GM12892 (cell line): ENCODE data around the gene SMNDC1. TPM values are rescaled to one million over a fixed set of nuclear protein-coding genes. Genes with fewer than 3 reads are reported as not detected.

Experiments
- DNase-seq: peaks from one replicate; pipeline ENCODE4 v3.0.0; 2011; ENCODE audit not compliant: insufficient read length
- FAIRE-seq: peaks from 2 replicates; lab custom pipeline; 2011; peaks lifted over from hg19 to GRCh38; lab: Jason Lieb, UNC
- POLR2A ChIP-seq: IDR thresholded peaks from 2 replicates; pipeline ENCODE4 v1.6.1; 2011; ENCODE audit warnings: low read depth, low read length, control low read depth
- POLR2AphosphoS5 ChIP-seq: IDR thresholded peaks from 2 replicates; pipeline ENCODE4 v1.6.1; 2011; ENCODE audit warnings: low read depth, low read length, control low read depth
- TAF1 ChIP-seq: IDR thresholded peaks from 2 replicates; pipeline ENCODE4 v1.6.1; 2011; ENCODE audit warnings: low read depth, mild to moderate bottlenecking, control low read depth, low read length, borderline replicate concordance
- polyA plus RNA-seq: library from polyadenylated mRNA; unstranded; fragments of >200 nt; gene quantifications from one replicate; pipeline ENCODE4 v1.2.1, GENCODE V29; 2012; ENCODE audit warnings: missing spikeins, inconsistent platforms; ENCODE audit not compliant: missing spikeins

Gene SMNDC1
- polyA plus RNA-seq: 30.7 TPM

GRCh38 chr10:110304780-110305421 lies at the start of gene SMNDC1:
SMNDC1 (minus strand) TSS chr10:110304920; CDS start chr10:110303587, 1,333 bp downstream.
- TF ChIP-seq POLR2AphosphoS5 (peak; percentile 92), POLR2A (peak; percentile 93), TAF1 (peak; percentile 87; the same call in 1 of the 2 replicates)
- peak; percentile 99 for FAIRE-seq
- DNase-seq: peak; percentile 88

GRCh38 chr10:110354322-110354766 lies 49.6 kb upstream of the SMNDC1 start:
- peak; percentile 85 for FAIRE-seq
- no peak for TF ChIP-seq POLR2A
- TF ChIP-seq TAF1: no peak
- no peak for TF ChIP-seq POLR2AphosphoS5
- DNase-seq: no peak

- FAIRE-seq (no peak), DNase-seq (no peak)
- TF ChIP-seq POLR2A (no peak), TAF1 (no peak), POLR2AphosphoS5 (no peak)
Measured at GRCh38 chr10:110353244-110354119, 48.8 kb upstream of the SMNDC1 start.

- DNase-seq: no peak
- FAIRE-seq: no peak
- TF ChIP-seq TAF1: no peak
- no peak for TF ChIP-seq POLR2AphosphoS5
- TF ChIP-seq POLR2A: no peak
Measured at GRCh38 chr10:110352930-110353243, 48.2 kb upstream of the SMNDC1 start.

- FAIRE-seq (no peak), DNase-seq (no peak)
- TF ChIP-seq TAF1 (no peak), POLR2AphosphoS5 (no peak), POLR2A (no peak)
Measured at GRCh38 chr10:110350812-110351211, 46.1 kb upstream of the SMNDC1 start.

- no peak for TF ChIP-seq TAF1
- TF ChIP-seq POLR2AphosphoS5: no peak
- TF ChIP-seq POLR2A: no peak
- FAIRE-seq: no peak
- DNase-seq: no peak
Measured at GRCh38 chr10:110349831-110350230, 45.1 kb upstream of the SMNDC1 start.

- TF ChIP-seq POLR2A: no peak
- TF ChIP-seq POLR2AphosphoS5: no peak
- no peak for TF ChIP-seq TAF1
- DNase-seq (no peak), FAIRE-seq (no peak)
Measured at GRCh38 chr10:110349386-110349785, 44.7 kb upstream of the SMNDC1 start.

GRCh38 chr10:110348336-110348735 lies 43.6 kb upstream of the SMNDC1 start:
- DNase-seq (no peak), FAIRE-seq (no peak)
- TF ChIP-seq POLR2AphosphoS5 (no peak), POLR2A (no peak), TAF1 (no peak)

GRCh38 chr10:110346914-110347313 lies 42.2 kb upstream of the SMNDC1 start:
- FAIRE-seq (no peak), DNase-seq (no peak)
- no peak for TF ChIP-seq POLR2AphosphoS5
- TF ChIP-seq POLR2A: no peak
- TF ChIP-seq TAF1: no peak

- no peak for DNase-seq
- no peak for FAIRE-seq
- TF ChIP-seq POLR2A (no peak), TAF1 (no peak), POLR2AphosphoS5 (no peak)
Measured at GRCh38 chr10:110345286-110345685, 40.6 kb upstream of the SMNDC1 start.

- TF ChIP-seq TAF1: no peak
- TF ChIP-seq POLR2AphosphoS5: no peak
- TF ChIP-seq POLR2A: no peak
- DNase-seq (no peak), FAIRE-seq (no peak)
Measured at GRCh38 chr10:110344622-110345021, 39.9 kb upstream of the SMNDC1 start.

- no peak for DNase-seq
- no peak for TF ChIP-seq POLR2AphosphoS5
- no peak for TF ChIP-seq POLR2A
- no peak for TF ChIP-seq TAF1
- no peak for FAIRE-seq
Measured at GRCh38 chr10:110343947-110344346, 39.2 kb upstream of the SMNDC1 start.
